Measurements from ENCODE around the gene EFCAB12.
"Not testable (repeated sequence)": the region's sequence is repeated elsewhere in the genome, so short reads cannot be mapped to it uniquely, and the experiment has no call there.

The EFCAB12 gene

DNA sequence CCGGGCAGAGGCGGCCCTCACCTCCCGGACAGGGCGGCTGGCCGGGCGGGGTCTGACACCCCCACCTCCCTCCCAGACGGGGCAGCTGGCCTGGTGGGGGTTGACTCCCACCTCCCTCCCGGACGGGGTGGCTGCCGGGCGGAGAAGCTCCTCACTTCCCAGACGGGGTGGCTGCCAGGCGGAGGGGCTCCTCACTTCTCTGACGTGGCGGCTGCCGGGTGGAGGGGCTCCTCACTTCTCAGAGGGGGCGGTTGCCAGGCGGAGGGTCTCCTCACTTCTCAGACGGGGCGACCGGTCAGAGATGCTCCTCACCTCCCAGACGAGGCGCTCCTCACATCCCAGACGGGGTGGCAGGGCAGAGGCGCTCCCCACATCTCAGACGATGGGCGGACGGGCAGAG, 65.1 kb downstream of the EFCAB12 start:
- FAIRE-seq, result not testable (repeated sequence)

DNA sequence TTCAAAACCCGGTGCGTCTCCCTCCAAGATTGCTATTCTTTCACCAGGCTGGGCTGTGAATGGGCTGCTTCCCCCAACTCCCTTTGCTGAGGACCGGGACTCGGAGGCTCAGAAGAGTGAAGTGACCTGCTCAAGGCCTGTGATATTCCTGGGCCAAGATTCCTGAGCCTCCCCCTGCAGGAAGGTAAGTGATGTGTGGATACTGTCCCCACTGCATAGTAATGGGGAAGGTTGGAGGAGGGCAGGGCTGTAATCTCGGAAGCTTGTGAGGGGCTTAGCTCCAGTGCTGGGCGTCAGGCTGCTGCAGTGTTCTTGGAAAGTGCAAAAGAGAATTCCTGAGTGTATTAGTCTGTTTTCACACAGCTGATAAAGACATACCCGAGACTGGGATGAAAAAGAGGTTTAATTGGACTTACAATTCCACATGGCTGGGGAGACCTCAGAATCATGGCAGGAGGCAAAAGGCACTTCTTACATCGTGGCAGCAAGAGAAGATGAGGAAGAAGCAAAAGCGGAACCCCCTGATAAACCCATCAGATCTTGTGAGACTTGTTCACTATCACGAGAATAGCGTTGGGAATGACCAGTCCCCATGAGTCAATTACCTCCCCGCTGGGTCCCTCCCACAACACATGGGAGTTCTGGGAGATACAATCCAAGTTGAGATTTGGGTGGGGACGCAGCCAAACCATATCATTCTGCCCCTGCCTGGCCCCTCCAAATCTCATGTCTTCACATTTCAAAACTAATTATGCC, 67.6 kb downstream of the EFCAB12 start:
- no peak for FAIRE-seq

GRCh38 chr3:129360171-129360611, 68.2 kb downstream of the EFCAB12 start:
- FAIRE-seq, result no peak

- no peak for FAIRE-seq
Observed at GRCh38 chr3:129358772-129359371, 69.6 kb downstream of the EFCAB12 start.

DNA sequence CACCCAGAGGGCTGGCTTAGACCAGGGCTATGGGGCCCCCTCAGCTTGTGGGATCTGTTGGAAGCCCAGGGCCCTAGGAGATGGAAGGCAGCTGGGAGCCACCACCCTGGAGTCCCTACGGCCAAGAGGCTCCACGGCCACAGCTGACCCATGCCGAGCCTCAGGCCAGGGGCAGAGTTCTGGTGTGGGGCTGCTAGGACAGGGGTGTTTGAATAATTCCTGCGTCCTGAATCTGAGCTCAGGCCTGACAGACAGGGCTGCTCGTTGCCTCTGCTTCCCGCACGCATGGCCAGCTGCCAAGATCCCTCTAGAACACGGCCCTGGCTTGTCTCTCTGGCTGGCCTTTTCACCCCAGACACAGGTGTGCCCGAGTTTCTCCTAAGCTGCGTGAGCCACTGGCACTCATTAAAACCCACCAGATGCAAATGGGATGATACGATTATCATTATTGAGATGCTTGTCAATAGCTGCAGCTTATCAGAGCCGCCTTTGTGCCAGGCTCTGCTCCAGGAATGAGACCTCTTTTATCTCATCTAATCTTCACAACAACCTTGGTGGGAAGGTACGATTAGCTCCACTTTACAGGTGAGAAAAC, 70.2 kb downstream of the EFCAB12 start:
- no peak for FAIRE-seq

GRCh38 chr3:129357616-129358015, 70.8 kb downstream of the EFCAB12 start:
- no peak for FAIRE-seq

DNA sequence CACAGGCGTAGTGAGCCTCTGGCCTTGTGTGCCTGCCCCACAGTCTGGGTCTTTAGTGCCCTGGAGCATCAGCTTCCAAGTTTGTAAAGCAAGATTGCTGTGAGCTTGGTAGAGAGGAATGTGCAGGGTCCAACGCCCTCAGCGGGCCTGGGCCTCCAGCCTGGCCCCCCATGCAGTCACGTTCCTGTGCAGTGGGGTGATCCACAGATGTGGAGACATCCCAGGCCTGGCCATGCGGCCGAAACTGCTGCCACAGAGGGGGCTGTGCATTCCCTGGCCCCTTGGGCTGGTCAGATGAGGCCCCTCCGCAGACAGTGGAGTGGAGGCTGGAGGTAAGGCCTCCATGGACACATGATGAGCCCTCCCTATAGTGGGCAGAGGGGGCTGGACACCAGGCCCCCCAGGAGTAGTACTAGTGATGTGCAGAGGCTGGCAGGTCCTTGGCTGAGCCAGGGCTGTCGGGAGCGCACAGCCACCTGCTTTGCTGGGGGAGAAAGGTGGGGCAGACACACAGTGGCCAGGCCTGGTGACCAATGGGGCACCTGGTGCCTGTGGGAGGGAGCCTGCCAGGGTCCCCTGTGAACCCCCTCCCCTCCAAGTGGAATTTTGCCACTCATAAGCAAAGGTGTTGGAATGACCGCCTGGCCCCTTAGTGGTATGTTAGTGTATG, 71.5 kb downstream of the EFCAB12 start:
- no peak for FAIRE-seq

- no peak for FAIRE-seq
Observed at GRCh38 chr3:129353589-129353941, 74.9 kb downstream of the EFCAB12 start.

- FAIRE-seq, result no peak
Observed at GRCh38 chr3:129352650-129353588, 75.5 kb downstream of the EFCAB12 start.

GRCh38 chr3:129352045-129352444, 76.4 kb downstream of the EFCAB12 start:
- FAIRE-seq, result no peak

Data from A204.1 (cell line).